Suprapubic skin (tissue), 4 donors: ENCODE results near the gene JAZF1.

Source experiments
- CTCF ChIP-seq, 2 donors: fragments of 200-600 bp in 1 of 2; fragments of 450-650 bp in 1 of 2; sonication (generic) in 1 of 2; IDR thresholded peaks; one replicate each; pipeline ENCODE4 v1.5.1; 2016 to 2019; ENCODE audit warnings: antibody characterized with exemption in 2 of 2, mild to moderate bottlenecking in 1 of 2, moderate library complexity in 1 of 2
- EP300 ChIP-seq: sonication (generic); formaldehyde crosslinking; IDR thresholded peaks from one replicate; pipeline ENCODE4 v1.6.1; 2017; ENCODE audit warnings: antibody characterized with exemption
- POLR2AphosphoS5 ChIP-seq, 3 donors: sonication (generic); formaldehyde crosslinking; IDR thresholded peaks; one replicate each; pipeline ENCODE4 v1.6.1; 2017; ENCODE audit warnings: antibody characterized with exemption in 3 of 3

GRCh38 chr7:27995228-27995627 is 185.4 kb downstream of the JAZF1 start:
- TF ChIP-seq CTCF (IDR thresholded peaks at IDR 0.05): no peak
- TF ChIP-seq EP300: no peak
- TF ChIP-seq POLR2AphosphoS5 (IDR thresholded peaks at IDR 0.05): no peak
